Measurements from ENCODE around the gene STRAP. TPM values are rescaled to one million over a fixed set of nuclear protein-coding genes. Genes with fewer than 3 reads are reported as not detected.

STRAP gene
- total RNA-seq, 3 donors from 2014 or later (not counting 1 experiment from before 2014, with no cell fraction given): 90.7 to 117 (median 91.0) TPM

GRCh38 chr12:15853877-15854276, 28.3 kb upstream of the STRAP start:
- Histone ChIP-seq H3K27ac (ENCODE audit: low read length) (no peak overlapping the region), H3K27me3 (ENCODE audit: control insufficient read depth, insufficient read depth, low read length) (no peaks in the 10 kb centered on the region), H3K4me1 (ENCODE audit: control insufficient read depth, insufficient read depth, low read length) (no peaks in the 10 kb centered on the region), H3K9me3 (ENCODE audit: control insufficient read depth, insufficient read depth, low read length) (no peaks in the 10 kb centered on the region), H3K36me3 (ENCODE audit: control insufficient read depth, insufficient read depth, low read length) (no peaks in the 10 kb centered on the region), H3K4me3 (ENCODE audit: low read length) (no peak overlapping the region)
- no peak for TF ChIP-seq CTCF (IDR thresholded peaks at IDR 0.05)
- no peak for DNase-seq
- no peaks in the 10 kb centered on the region for H3K36me3 Mint-ChIP-seq
- intact Hi-C loops (cut with micrococcal nuclease): no loop called here
- H3K27me3 Mint-ChIP-seq (ENCODE audit: low read depth in 2 of 2): peaks cover 3 to 29% of the 10 kb centered on the region in 2 donors
- 82% methylated on average over 4 of the region's 4 CpGs for WGBS (ENCODE audit: insufficient coverage)
- no peak for ATAC-seq
- no peaks in the 10 kb centered on the region for H3K4me1 Mint-ChIP-seq
- H3K4me3 Mint-ChIP-seq: no peak overlapping the region
- no peaks in the 10 kb centered on the region for H3K9me3 Mint-ChIP-seq
- H3K27ac Mint-ChIP-seq: no peak overlapping the region

GRCh38 chr12:15854916-15855315, 27.3 kb upstream of the STRAP start:
- Histone ChIP-seq H3K36me3 (ENCODE audit: control insufficient read depth, insufficient read depth, low read length) (no peaks in the 10 kb centered on the region), H3K4me3 (ENCODE audit: low read length) (no peak overlapping the region), H3K27me3 (ENCODE audit: control insufficient read depth, insufficient read depth, low read length) (no peaks in the 10 kb centered on the region), H3K9me3 (ENCODE audit: control insufficient read depth, insufficient read depth, low read length) (no peaks in the 10 kb centered on the region), H3K4me1 (ENCODE audit: control insufficient read depth, insufficient read depth, low read length) (no peaks in the 10 kb centered on the region), H3K27ac (ENCODE audit: low read length) (no peak overlapping the region)
- H3K36me3 Mint-ChIP-seq: no peaks in the 10 kb centered on the region
- TF ChIP-seq CTCF (IDR thresholded peaks at IDR 0.05): no peak
- whole genome bisulfite sequencing (ENCODE audit: insufficient coverage): 83% methylated on average over 1 of the region's 1 CpG
- no peaks in the 10 kb centered on the region for H3K9me3 Mint-ChIP-seq
- no peak overlapping the region for H3K4me3 Mint-ChIP-seq
- intact Hi-C loops (cut with micrococcal nuclease): no loop called here
- no peak overlapping the region for H3K27ac Mint-ChIP-seq
- ATAC-seq: no peak
- H3K4me1 Mint-ChIP-seq: no peaks in the 10 kb centered on the region
- H3K27me3 Mint-ChIP-seq (ENCODE audit: low read depth in 2 of 2): peaks cover 3 to 39% of the 10 kb centered on the region in 2 donors
- DNase-seq: no peak

- no peak for TF ChIP-seq CTCF (IDR thresholded peaks at IDR 0.05)
- 86% methylated on average over 1 of the region's 1 CpG for WGBS (ENCODE audit: insufficient coverage)
These were observed 26.5 kb upstream of the STRAP start for GRCh38 chr12:15855646-15856045.

More at GRCh38 chr12:15855646-15856045, 26.5 kb upstream of the STRAP start:
- H3K4me3 ChIP-seq (ENCODE audit: low read length): no peak overlapping the region
- H3K4me1 ChIP-seq (ENCODE audit: control insufficient read depth, insufficient read depth, low read length): no peaks in the 10 kb centered on the region
- H3K9me3 ChIP-seq (ENCODE audit: control insufficient read depth, insufficient read depth, low read length): no peaks in the 10 kb centered on the region
- H3K4me3 Mint-ChIP-seq: no peak overlapping the region
- H3K27ac Mint-ChIP-seq: no peak overlapping the region
- no peaks in the 10 kb centered on the region for H3K36me3 ChIP-seq (ENCODE audit: control insufficient read depth, insufficient read depth, low read length)
- H3K27ac ChIP-seq (ENCODE audit: low read length): no peak overlapping the region
- no peaks in the 10 kb centered on the region for H3K4me1 Mint-ChIP-seq
- ATAC-seq (no peak), DNase-seq (no peak)
- H3K27me3 ChIP-seq (ENCODE audit: control insufficient read depth, insufficient read depth, low read length): no peaks in the 10 kb centered on the region
- no peaks in the 10 kb centered on the region for H3K36me3 Mint-ChIP-seq
- H3K27me3 Mint-ChIP-seq (ENCODE audit: low read depth in 2 of 2): peaks cover 5 to 45% of the 10 kb centered on the region in 2 donors
- H3K9me3 Mint-ChIP-seq: no peaks in the 10 kb centered on the region
- intact Hi-C loops (cut with micrococcal nuclease): loop anchor here (1.0 to 2.0 kb wide), 3 partner anchors 83 to 579 kb away; no protein-coding TSS in a partner anchor
